Suprapubic skin (tissue), 4 donors: ENCODE data around the gene CNTN1.

ENCODE experiments used
- CTCF ChIP-seq, 2 donors: fragments of 200-600 bp in 1 of 2; fragments of 450-650 bp in 1 of 2; sonication (generic) in 1 of 2; IDR thresholded peaks; one replicate each; pipeline ENCODE4 v1.5.1; 2016 to 2019; ENCODE audit warnings: antibody characterized with exemption in 2 of 2, mild to moderate bottlenecking in 1 of 2, moderate library complexity in 1 of 2
- EP300 ChIP-seq: sonication (generic); formaldehyde crosslinking; IDR thresholded peaks from one replicate; pipeline ENCODE4 v1.6.1; 2017; ENCODE audit warnings: antibody characterized with exemption
- POLR2A ChIP-seq, 2 donors: fragments of 450-650 bp; IDR thresholded peaks; one replicate each; pipeline ENCODE4 v1.6.1; 2017; ENCODE audit warnings: antibody characterized with exemption in 2 of 2, mild to moderate bottlenecking in 2 of 2, moderate library complexity in 2 of 2
- POLR2AphosphoS5 ChIP-seq, 3 donors: sonication (generic); formaldehyde crosslinking; IDR thresholded peaks; one replicate each; pipeline ENCODE4 v1.6.1; 2017; ENCODE audit warnings: antibody characterized with exemption in 3 of 3

- TF ChIP-seq CTCF (IDR thresholded peaks at IDR 0.05) (no peak), POLR2AphosphoS5 (IDR thresholded peaks at IDR 0.05) (no peak), POLR2A (IDR thresholded peaks at IDR 0.05) (no peak), EP300 (no peak)
These were observed 415.8 kb downstream of the CNTN1 start for GRCh38 chr12:41108032-41108431.
